Measurements from ENCODE around the gene LMAN1L. TPM values are rescaled to one million over a fixed set of nuclear protein-coding genes. Genes with fewer than 3 reads are reported as not detected.
"Not testable (repeated sequence)": the region's sequence is repeated elsewhere in the genome, so short reads cannot be mapped to it uniquely, and the experiment has no call there.

Gene LMAN1L
- total RNA-seq, 1 donor from 2014 or later, result not detected

DNA sequence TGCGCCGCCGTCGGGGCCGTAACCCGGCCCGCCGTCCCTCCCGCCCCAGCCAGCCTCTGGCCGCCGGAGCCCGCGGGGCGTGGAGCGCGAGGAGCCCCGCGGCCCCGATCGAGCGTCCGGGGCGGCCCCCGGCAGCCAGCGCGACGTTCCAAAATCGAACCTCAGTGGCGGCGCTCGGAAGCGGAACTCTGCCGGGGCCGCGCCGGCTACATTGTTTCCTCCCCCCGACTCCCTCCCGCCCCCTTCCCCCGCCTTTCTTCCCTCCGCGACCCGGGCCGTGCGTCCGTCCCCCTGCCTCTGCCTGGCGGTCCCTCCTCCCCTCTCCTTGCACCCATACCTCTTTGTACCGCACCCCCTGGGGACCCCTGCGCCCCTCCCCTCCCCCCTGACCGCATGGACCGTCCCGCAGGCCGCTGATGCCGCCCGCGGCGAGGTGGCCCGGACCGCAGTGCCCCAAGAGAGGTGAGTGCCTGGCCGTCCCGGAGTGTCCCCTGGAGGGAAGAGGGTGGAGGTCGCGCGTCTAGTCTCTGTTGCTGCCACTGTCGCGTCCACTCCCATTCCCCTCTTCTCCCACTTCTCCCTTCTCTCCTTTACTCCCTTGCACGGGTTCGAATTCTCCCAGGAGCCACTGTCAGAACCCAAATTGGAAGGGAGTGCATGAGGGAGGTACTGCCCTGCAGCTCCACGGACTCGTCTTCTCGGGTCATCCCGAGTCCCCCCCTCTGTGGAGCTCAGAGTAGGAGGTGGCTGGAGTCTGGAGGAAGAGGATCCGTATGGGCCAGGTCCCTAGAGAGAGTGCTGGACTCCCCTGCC lies 30.2 kb upstream of the LMAN1L start:
- DNase-seq, result peak; percentile 39

DNA sequence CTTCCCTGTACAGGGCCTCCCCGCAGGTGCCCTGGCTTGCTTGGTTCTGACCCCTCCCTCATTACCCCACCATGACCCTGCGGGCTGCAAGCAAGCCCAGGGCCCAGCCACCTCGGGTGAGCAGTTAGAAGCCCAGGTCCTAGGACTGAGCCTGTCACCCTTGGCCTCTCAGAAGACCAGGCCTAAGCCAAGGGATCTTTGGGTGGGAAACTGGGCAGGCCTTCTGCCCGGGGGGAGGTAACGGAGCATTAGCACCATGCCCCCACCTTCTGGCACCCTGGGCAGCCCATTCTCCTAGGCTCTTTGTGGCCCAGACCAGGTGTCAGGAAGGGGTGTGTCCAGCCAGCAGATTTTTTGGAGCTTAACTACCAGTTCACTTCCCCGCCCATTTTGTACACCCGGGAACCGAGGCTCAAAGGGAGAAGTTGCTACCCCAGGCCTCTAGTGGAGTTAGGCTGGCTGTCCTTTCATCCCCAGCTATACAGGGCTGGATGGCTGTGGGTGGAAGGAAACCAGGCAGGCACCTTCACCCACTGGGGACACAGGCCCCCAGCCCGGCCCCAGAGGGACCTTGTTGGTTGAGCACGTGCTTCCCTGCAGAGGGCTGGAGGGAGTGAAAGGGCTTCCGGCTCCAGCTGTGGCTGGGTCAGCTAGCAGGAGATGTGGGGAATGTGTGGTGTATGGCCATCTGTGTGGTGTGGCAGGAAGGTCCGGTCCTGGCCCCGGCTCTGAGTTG lies 29.4 kb upstream of the LMAN1L start:
- peak; percentile 17 for DNase-seq

DNA sequence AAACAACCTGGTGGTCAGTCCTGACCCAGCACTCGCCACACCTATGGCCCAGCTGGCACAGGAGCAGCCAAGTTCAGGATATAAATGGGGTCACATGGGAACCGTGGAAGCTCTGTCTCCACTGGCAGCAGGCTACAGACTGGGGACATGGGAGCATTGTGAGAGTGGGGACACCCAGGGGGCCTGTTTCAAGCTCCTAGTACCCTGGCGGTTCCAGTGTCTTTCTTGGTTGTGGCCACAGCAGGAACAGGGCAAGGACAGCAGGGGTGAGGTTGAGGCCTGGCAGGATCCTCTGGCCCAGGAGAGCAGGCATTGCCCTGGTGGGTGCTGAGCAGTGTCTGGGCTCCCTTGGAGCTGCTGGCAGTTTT lies 28.8 kb upstream of the LMAN1L start:
- DNase-seq, result no peak

DNA sequence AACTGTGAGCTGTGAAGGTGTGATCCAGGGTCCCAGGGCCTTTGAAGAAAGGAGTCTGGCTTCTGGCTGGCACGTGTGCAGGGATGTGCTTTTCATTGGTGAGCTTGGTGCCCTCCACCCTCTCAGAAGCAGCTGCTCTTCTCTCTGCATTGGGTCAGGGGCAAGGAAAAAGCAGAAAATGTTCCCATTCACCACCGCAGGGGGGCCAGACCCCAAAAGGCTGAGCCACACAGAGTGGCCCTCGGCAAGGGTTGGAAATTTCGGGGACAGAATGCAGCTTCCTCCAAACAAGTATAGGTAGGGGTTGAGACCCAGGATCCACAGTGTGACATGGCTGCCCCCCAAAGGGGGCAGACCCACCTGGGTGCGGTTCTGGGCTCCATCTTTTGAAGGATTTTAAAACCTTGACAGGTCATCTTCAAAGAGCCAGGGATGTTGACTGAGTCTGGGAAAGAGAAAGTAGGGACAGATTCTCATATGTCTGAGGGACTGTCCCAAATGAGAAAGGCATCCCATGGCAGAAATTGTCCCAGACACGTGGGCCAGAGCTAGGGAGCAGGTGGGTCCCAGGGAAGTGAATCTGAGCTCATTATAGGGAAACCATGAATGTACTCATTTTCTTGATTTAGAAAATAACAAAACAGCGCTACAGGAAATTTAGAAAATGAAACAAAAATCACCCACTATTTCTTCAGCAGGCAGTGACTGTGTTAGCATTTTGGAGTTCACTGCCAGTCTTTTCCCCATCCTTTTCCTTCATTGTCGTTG lies 28.0 kb upstream of the LMAN1L start:
- no peak for DNase-seq

DNA sequence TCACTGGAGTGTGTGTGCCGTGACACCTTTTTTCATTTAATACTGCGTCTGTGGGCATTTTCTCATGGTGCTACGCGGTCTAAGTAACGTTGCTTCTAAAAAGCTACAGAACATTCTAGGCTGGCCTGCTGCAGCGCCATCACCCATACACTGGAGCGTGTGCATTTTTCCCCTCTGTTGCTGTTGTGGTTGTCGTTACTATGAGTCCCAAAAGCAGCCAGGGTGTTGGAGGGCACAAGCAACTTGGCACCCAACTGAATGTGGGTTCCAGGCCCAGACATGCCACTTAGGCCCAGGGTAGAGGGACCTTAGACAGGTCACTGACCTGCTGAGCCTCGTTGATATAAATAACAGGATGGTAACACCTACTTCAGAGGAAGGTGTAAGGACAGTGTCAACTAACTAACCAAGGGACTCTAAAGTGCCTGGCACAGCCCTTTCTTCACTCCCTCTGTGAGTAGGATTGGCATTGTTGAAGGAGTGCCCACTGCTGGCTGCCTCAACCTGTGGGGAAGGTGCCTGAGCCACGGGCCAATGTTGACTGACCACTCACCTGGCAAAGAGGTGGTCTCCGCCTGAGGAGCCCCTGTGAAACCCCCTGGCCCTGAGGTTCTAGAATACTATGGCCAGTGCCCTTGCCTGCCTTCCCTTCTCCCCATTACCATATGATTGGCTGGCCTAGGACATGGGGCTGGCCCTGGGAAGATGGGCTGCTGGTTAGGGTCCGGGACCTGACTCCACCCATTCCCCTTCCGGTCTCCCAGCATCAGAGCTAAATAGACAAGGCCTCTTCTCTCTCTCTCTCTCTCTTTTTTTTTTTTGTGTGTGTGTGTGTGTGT lies 27.2 kb upstream of the LMAN1L start:
- DNase-seq, result no peak

DNA sequence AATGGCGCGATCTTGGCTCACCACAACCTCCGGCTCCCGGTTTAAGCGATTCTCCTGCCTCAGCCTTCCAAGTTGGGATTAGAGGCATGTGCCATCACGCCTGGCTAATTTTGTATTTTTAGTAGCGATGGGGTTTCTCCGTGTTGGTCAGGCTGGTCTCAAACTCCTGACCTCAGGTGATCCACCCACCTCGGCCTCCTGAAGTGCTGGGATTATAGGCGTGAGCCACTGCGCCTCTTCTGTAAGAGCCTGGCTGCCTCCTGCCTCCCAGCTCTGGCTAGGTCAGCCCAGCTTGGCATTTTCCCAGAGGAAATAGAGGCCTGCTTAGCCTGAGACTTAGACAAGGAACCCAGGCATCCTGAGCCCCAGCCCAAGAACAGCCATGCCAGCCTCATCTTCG lies 26.6 kb upstream of the LMAN1L start:
- DNase-seq, result not testable (repeated sequence)

DNA sequence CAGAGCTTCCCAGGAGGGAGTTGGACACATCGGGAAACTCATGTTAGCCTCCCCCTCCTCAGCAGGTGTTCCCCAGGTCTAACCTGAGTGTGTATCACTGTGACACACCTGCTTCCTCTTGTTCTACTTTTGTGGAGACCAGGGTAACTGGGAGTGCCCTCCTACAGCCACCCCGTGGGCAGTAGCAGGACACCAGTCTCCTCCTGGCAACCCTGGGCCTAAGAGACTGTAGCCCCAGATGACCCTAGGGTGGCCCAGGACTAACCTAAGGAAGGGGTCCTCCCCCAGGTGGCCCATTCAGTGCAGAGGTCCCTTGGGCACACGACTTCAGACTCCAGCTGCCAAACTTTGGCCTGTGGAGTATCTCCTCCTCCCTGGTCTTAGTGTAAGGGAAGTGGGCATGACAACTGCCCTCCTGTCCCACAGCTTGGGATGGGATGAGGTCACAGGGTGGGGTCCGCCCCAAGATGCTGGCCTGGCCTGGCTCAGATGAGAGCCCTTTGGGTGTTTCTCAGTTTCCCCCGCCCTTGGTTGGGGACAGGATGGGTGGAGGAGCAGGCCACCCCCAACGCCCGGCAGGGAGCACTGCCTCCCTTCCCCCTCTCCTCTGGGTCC lies 26.0 kb upstream of the LMAN1L start:
- no peak for DNase-seq

DNA sequence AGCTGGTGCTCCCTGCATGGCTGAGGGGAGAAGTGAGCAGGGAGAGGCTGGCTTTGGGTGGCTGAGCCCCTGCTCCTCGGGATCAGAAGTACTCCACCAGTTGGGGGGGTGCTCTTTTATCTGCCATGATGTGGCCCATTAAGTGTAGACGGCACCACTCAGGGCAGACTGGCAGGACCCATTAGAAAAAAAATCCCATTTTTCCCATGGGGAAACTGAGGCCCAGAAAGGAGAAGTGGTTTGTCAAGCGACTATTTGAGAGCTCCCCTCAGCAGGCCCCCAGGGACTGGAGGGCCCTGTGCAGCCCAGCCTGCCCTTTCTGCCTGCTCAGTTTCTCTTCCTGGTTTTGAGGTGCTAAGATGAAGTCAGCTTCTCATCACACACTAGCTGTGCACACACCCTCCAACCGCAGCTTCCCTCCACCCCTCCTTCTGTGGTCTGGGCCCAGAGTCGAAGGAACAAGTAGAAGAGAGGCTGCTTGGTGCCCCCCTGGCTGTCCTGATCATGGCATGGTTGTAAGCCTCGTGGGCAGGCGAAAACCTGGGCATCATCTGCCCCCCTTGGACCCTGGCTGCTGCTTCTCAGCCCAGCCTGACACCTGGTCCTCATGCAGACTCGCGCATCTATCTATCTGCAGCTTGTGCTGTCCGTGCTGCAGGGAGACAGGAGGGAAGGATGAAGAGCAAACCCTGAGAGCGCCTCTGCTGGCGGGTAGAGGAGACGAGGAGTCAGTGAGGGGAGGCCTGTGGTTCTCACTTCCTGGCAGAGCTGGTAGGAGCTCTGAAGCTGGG lies 25.2 kb upstream of the LMAN1L start:
- DNase-seq, result peak; percentile 50

DNA sequence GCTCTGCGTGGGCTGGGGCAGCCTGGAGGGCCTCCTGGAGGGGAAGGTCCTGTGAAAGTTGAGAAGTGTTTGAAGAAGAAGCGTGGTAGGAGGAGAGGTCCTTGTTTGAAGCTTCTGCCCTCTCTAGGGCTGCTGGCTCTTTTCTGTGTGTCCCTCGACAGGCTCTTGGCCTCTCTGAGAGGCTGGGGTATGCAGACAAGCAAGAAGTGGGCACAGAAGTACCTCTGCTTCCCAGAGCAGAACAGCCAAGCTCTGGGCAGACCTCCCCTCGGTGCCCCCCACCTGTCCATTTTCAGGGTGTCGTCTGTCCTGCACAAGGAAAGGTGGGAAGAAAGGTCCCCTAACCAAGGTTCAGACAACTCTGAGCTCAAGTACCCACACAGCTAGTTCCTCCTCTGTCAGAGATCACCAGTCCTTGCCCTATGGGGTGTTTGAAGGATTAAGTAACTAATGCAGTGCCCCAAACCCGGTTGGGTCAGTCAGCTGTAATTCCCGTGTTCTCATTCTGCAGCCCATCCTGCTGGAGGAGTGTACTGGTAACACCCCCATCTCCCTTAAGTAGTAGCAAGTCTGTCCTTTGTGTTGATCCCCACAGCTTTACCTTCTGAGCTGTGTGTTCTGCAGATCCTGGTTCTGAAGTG lies 24.5 kb upstream of the LMAN1L start:
- DNase-seq, result no peak

DNA sequence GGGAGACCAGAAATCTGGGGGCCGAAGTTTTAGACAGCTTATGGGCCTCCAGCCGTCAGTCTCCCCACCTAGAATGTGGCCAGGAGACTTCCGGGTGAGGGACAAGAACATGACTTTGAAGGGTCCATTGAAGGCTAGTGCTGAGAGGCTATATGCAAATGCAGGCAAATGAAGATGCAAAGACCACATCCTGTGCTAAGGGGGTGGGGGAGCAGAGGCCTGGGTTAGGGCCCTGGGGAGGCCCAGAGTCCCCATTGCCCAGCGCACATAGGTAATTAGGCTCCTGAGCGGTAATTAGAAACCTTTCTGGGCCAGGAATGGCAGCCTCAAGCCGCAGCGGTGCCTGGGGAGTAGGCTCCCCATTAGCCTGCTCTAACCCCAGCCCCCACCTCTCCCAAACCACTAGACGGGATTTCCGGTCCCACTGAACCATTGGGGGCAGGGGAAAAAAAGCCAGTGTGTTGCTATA lies 23.9 kb upstream of the LMAN1L start:
- no peak for DNase-seq

DNA sequence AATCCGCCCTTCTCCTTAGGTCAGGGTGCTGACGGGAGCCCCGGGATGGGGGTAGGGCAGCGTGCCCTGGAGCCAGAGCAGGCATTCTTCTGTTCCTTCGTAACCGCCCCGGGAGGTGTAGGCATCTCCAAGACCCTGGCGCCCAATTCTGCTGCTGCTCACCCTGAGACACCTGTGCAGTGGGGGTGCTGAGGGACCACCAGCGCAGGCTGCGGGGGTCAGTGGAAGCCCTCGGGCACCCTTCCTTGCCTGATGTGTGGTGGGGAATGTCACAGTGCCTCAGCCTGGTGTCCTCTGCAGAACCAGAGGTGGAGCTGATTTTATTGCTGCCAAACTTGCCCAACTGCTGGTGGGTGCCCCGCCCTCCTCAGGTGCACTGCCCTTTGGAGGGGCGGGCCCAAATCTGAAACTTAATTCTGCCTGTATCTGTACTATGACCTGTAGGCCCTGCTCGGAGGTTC lies 23.4 kb upstream of the LMAN1L start:
- no peak for DNase-seq

DNA sequence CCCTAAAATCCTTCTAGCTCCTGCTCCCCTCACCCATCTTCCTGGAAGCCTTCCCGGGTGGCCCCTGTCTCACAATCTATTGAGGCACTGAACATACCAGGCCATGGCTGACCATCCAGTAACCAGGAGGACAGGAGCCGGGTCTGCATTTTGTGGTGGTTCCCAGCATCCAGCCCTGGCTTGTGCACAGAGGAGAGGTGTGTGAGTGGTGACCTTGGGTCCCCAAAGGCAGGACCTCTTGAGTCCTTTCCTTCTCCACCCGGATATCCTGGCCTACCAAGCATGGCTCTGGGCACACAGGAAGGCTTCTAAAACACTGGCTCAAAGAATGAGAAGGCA lies 22.9 kb upstream of the LMAN1L start:
- DNase-seq, result no peak

DNA sequence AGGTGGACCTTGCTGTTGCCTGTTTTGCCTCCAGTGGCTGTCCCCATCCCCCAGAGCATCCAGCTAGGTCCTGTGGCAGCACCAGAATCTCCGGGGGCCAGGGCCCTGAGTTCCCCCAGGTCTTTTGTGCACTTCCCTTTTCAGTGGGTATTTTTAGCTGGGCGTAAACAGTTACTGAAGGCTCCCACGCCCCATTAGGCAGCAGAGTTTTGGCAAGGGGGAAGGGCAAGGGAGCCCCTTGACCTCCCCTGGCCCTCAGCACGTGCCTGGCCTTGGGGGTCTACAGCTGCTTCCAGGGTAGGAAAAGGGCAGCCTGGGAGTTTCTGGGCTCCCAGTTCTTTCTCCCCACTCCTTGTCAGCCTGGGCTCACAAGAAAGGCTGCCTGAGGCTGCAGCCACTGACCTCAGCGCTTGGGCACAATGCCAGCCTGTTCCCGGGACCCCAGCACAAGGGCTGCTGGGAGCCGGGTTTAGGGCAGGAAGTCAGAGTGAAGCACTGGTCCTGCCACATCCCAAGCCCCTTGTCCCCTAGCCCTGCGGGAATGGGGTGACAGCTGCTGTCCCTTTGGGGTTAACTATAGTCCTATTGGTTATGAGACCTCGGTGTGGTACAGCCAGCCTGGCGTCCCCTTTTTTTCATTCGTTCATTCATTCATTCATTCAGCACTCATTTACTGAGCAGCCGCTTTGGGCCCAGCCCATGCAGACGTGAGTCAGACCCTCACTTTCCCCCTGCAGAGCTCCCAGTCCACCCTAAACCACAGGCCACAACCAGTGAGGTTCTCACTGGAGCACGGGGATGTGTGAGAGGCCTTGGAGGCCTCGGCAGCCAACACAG lies 22.3 kb upstream of the LMAN1L start:
- peak; percentile 73 for DNase-seq

DNA sequence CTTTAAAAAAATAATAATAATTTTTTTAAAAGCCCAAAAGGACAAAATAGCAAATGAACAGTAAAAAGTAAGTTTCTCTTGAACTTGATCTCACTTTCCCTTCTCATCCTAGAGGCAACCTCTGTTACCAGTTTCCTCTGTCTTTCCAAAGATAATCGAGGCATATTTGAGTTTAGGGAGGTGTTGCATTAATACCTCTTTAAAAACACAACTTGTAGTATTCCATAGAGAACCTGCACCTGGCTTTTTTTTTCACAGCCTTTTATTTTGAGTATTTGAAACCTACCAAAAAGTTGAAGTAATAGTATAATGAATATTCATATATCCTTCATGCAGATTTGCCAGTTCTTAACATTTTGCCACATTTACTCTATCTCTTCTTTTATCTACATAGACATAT lies 21.6 kb upstream of the LMAN1L start:
- no peak for DNase-seq

DNA sequence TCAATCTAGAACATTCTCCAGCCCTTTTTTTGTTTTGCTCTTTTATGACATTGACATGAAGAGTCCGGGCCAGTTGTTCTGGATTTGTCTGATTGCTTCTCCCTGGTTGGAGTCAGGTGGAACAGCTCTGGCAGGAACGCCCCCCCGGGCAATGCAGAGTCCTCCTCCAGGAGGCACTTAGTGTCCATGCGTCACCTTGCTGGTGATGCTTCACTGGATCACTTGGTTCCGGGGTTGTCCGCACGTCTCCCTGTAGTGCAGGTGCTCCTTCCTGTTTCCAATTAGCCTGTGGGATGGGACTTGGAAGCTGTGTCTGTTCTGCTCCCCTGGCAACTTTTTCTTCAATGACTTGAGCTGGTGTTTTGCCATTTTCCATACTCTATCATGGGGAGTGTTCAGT lies 21.0 kb upstream of the LMAN1L start:
- no peak for DNase-seq

DNA sequence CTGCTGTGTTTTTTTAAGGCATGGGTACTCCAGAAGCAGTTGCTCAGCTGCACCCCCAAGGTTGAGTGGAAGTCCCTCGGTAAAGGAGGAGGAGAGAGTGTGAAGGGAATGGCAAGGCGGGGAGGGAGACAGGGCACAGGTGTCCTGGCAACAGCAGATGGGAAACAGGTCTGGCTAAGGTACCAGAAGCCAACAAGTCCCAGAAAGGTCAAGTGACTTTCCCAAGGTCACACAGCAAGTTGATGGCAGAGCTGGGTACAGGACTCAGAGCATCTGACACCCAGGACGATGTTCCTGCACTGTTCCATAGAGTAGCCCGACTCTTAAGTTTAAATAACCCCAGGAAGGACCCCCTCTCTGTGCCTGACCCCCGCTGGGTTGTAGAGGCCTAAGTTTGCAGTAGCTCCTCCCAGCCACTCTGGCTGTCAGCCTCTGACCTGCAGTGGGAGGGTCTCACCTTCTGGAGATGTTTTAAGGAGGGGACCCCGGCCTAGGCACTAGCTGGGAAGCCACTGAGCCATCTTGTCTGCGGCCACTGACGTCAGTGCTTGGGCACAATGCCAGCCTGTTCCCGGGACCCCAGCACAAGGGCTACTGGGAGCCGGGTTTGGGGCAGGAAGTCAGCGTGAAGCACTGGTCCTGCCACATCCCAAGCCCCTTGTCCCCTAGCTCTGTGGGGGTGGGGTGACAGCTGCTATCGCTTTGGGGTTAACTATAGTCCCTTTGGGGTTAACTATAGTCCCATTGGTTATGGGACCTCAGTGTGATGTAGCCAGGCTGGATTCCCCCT lies 20.2 kb upstream of the LMAN1L start:
- no peak for DNase-seq

DNA sequence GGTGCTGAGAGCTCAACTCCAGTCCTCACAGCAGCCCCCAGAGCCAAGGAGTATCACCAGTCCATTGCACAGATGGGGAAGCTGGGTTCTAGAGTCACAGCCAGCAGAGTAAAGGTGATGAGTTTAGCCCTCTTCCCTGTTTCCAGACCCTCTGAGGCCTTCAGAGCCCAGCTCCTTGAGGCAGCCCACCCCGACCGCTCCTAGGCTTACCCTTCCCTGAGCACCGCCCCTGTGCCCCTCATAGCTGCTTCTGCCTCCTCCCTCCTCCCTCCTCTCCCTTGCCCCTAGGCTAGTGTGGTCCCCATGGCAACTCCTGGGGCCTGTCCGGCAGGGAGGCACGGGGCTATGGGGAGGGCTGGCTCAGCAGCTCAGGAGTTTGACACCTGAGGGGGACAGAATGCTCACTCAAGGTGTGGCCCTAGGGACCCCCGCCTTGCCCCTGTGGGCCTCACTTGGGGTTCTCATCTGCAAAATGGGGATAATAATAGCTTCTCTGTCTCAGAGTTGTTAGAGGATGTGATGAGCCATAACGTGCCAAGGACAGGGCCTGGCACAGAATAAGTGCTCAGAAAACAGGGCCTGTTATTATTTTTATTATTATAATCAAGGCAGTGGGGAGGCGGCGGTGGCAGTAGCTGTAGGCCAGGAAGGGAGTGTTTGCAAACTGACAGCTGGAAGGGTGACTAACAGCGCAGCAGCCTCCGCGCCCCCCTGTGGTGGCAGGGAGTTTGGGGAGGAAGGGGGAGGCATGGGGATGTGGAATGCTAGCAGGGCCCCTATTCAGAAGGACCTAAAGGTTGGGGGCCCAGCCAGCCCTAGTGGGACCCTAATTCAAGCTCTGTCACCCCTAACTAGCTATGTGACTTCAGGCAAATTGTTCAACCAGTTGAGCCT lies 19.3 kb upstream of the LMAN1L start:
- DNase-seq, result no peak
